HepG2 (cell line): ENCODE data around the gene USP34. TPM values are rescaled to one million over a fixed set of nuclear protein-coding genes. Genes with fewer than 3 reads are reported as not detected.
A peak's percentile ranks its signal among the peaks of the same experiment; 100 is the strongest.

Experiments used
- BRCA1 ChIP-seq: sonication (generic); formaldehyde crosslinking; IDR thresholded peaks from 2 replicates; pipeline ENCODE4 v1.4.0; 2020; ENCODE audit warnings: missing genetic modification reagents
- FOXP1 ChIP-seq, 2 experiments: fragments of 450-650 bp in 1 of 2; IDR thresholded peaks; 2 replicates each; pipeline ENCODE4 v1.6.1; 2017 to 2018; ENCODE audit warnings: antibody characterized with exemption in 1 of 2
- FUBP1 ChIP-seq: sonication (generic); formaldehyde crosslinking; IDR thresholded peaks from 2 replicates; pipeline ENCODE4 v1.5.1; 2020; ENCODE audit warnings: missing genetic modification reagents, mild to moderate bottlenecking, borderline replicate concordance
- GATA4 ChIP-seq: sonication (generic); IDR thresholded peaks from 2 replicates; pipeline ENCODE4 v1.6.1; 2016; ENCODE audit warnings: antibody characterized with exemption, low read depth, borderline replicate concordance
- GTF3A ChIP-seq: sonication (generic); formaldehyde crosslinking; conservative IDR thresholded peaks from 2 replicates; pipeline ENCODE4 v1.4.0; 2020; ENCODE audit warnings: mild to moderate bottlenecking, missing genetic modification reagents
- KDM3A ChIP-seq: IDR thresholded peaks from 2 replicates; pipeline ENCODE4 v1.6.1; 2018; ENCODE audit warnings: low read depth, missing compliant biosample characterization
- RFXANK ChIP-seq: IDR thresholded peaks from 2 replicates; pipeline ENCODE4 v1.6.1; 2016
- SNAI1 ChIP-seq: sonication (generic); formaldehyde crosslinking; IDR thresholded peaks from 2 replicates; pipeline ENCODE4 v1.5.0; 2020; ENCODE audit warnings: mild to moderate bottlenecking, missing genetic modification reagents, borderline replicate concordance
- SP140L ChIP-seq: sonication (generic); formaldehyde crosslinking; IDR thresholded peaks from 2 replicates; pipeline ENCODE4 v1.4.0; 2020; ENCODE audit warnings: missing genetic modification reagents, borderline replicate concordance
- SP2 ChIP-seq: sonication (generic); formaldehyde crosslinking; IDR thresholded peaks from 2 replicates; pipeline ENCODE4 v1.5.1; 2020; ENCODE audit warnings: mild to moderate bottlenecking, missing genetic modification reagents
- SRF ChIP-seq: IDR thresholded peaks from 2 replicates; pipeline ENCODE4 v1.6.1; 2011; ENCODE audit warnings: mild to moderate bottlenecking, low read depth, low read length, moderate library complexity
- TCF7L2 ChIP-seq: IDR thresholded peaks from 2 replicates; pipeline ENCODE4 v1.6.1; 2011; ENCODE audit warnings: mild to moderate bottlenecking, low read depth, low read length, moderate library complexity
- ZBTB34 ChIP-seq: sonication (generic); formaldehyde crosslinking; IDR thresholded peaks from 2 replicates; pipeline ENCODE4 v1.8.0; 2022; ENCODE audit warnings: mild to moderate bottlenecking, missing genetic modification reagents
- ZBTB43 ChIP-seq: sonication (generic); formaldehyde crosslinking; conservative IDR thresholded peaks from 2 replicates; pipeline ENCODE4 v1.4.0; 2020; ENCODE audit warnings: missing genetic modification reagents
- ZFYVE20 ChIP-seq: sonication (generic); formaldehyde crosslinking; IDR thresholded peaks from 2 replicates; pipeline ENCODE4 v1.8.0; 2023; ENCODE audit warnings: low read depth, mild to moderate bottlenecking, moderate library complexity, missing genetic modification reagents, borderline replicate concordance
- ZMYM2 ChIP-seq: sonication (generic); formaldehyde crosslinking; IDR thresholded peaks from 2 replicates; pipeline ENCODE4 v1.8.0; 2022; ENCODE audit warnings: mild to moderate bottlenecking, missing genetic modification reagents
- ZNF225 ChIP-seq: sonication (generic); formaldehyde crosslinking; IDR thresholded peaks from 2 replicates; pipeline ENCODE4 v1.4.0; 2020; ENCODE audit warnings: mild to moderate bottlenecking, missing genetic modification reagents
- ZNF281 ChIP-seq: sonication (generic); formaldehyde crosslinking; IDR thresholded peaks from 2 replicates; pipeline ENCODE4 v1.4.0; 2020; ENCODE audit warnings: missing genetic modification reagents, borderline replicate concordance
- ZNF501 ChIP-seq: sonication (generic); formaldehyde crosslinking; IDR thresholded peaks from 2 replicates; pipeline ENCODE4 v1.5.1; 2020; ENCODE audit warnings: mild to moderate bottlenecking, moderate library complexity, missing genetic modification reagents
- ZNF615 ChIP-seq: sonication (generic); formaldehyde crosslinking; IDR thresholded peaks from 2 replicates; pipeline ENCODE4 v1.5.0; 2020; ENCODE audit warnings: mild to moderate bottlenecking, missing genetic modification reagents, borderline replicate concordance
- ZNF850 ChIP-seq: sonication (generic); formaldehyde crosslinking; conservative IDR thresholded peaks from 2 replicates; pipeline ENCODE4 v1.9.0; 2021; ENCODE audit warnings: mild to moderate bottlenecking, missing genetic modification reagents
- polyA plus RNA-seq, 8 experiments: library from polyadenylated mRNA; depleted of rRNA in 3 of 8; stranded (reverse) in 7 of 8; unstranded in 1 of 8; fragments of >200 nt; fragmentation: Illumina TruSeq in 4 of 8; extraction: Trizol in 4 of 8; gene quantifications; 2 replicates each; pipeline versions ENCODE4 v1.2.1 to v1.2.3, GENCODE V29; 2011 to 2016; ENCODE audit warnings: low read depth in 4 of 8, missing spikeins in 1 of 8, mixed read lengths in 1 of 8; ENCODE audit not compliant: insufficient read depth in 1 of 8
- total RNA-seq, 5 experiments: library from RNA; depleted of rRNA; stranded (reverse); fragments of >200 nt; fragmentation: Illumina TruSeq; extraction: Trizol; gene quantifications; 2 replicates each; pipeline ENCODE4 v1.2.3, GENCODE V29; 2016; ENCODE audit warnings: low read depth in 1 of 5

The USP34 gene
- total and polyA plus RNA-seq, 2 of the 13 experiments (the other 11 are each of a cell fraction or from before 2014, with no cell fraction given): 99.2 to 100 TPM

GRCh38 chr2:61471905-61472805 lies 1.3 kb upstream of the USP34 start (continued):
- TF ChIP-seq ZNF615 (CRISPR knock-in tag): no peak
- TF ChIP-seq SP2 (CRISPR knock-in tag): no peak
- TF ChIP-seq ZBTB43 (CRISPR knock-in tag): no peak
- no peak for TF ChIP-seq TCF7L2
- TF ChIP-seq BRCA1 (CRISPR knock-in tag): no peak
- no peak for TF ChIP-seq FUBP1 (CRISPR knock-in tag)
- TF ChIP-seq SRF: no peak
- no peak for TF ChIP-seq SNAI1 (CRISPR knock-in tag)
- no peak for TF ChIP-seq KDM3A (CRISPR knock-in tag)
- no peak for TF ChIP-seq GATA4
- no peak for TF ChIP-seq SP140L (CRISPR knock-in tag)
- TF ChIP-seq GTF3A (CRISPR knock-in tag): no peak
- no peak for TF ChIP-seq RFXANK
- no peak for TF ChIP-seq ZNF225 (CRISPR knock-in tag)
- TF ChIP-seq ZNF501 (CRISPR knock-in tag): no peak
- TF ChIP-seq ZFYVE20 (CRISPR knock-in tag): no peak
- no peak for TF ChIP-seq ZNF850
- no peak for TF ChIP-seq ZNF281 (CRISPR knock-in tag)
- TF ChIP-seq FOXP1 (IDR thresholded peaks at IDR 0.05): no peak
- TF ChIP-seq FOXP1 (CRISPR knock-in tag; IDR thresholded peaks at IDR 0.05): 0 out of 2 replicates have a peak, but pooled peaks have one; percentile 37
- TF ChIP-seq ZMYM2 (CRISPR knock-in tag): no peak; the same call in 1 of the 2 replicates
- no peak; the same call in 1 of the 2 replicates for TF ChIP-seq ZBTB34 (CRISPR knock-in tag)
